Prostate gland (tissue), 2 donors: ENCODE results near the gene WTAP.

Experiments used
- CTCF ChIP-seq, 4 experiments: fragments of 200-600 bp in 2 of 4; fragments of 450-650 bp in 2 of 4; sonication (generic) in 2 of 4; IDR thresholded peaks; 1 replicate in 3 of 4; 2 replicates in 1 of 4; pipeline ENCODE4 v1.5.1; 2016 to 2019; ENCODE audit warnings: antibody characterized with exemption in 4 of 4, mild to moderate bottlenecking in 2 of 4, moderate library complexity in 2 of 4
- POLR2A ChIP-seq: fragments of 450-650 bp; IDR thresholded peaks from one replicate; pipeline ENCODE4 v1.6.1; 2016; ENCODE audit warnings: antibody characterized with exemption, mild to moderate bottlenecking
- POLR2AphosphoS5 ChIP-seq: sonication (generic); formaldehyde crosslinking; IDR thresholded peaks from one replicate; pipeline ENCODE4 v1.6.1; 2017; ENCODE audit warnings: antibody characterized with exemption

GRCh38 chr6:159745081-159745480, 17.8 kb downstream of the WTAP start:
- no peak for TF ChIP-seq CTCF (IDR thresholded peaks at IDR 0.05)
- no peak for TF ChIP-seq POLR2AphosphoS5
- no peak for TF ChIP-seq POLR2A
